ENCODE data around the gene LRRFIP1. TPM values are rescaled to one million over a fixed set of nuclear protein-coding genes. Genes with fewer than 3 reads are reported as not detected.

LRRFIP1 gene
- total RNA-seq, 1 donor from 2014 or later, result 133 TPM

DNA sequence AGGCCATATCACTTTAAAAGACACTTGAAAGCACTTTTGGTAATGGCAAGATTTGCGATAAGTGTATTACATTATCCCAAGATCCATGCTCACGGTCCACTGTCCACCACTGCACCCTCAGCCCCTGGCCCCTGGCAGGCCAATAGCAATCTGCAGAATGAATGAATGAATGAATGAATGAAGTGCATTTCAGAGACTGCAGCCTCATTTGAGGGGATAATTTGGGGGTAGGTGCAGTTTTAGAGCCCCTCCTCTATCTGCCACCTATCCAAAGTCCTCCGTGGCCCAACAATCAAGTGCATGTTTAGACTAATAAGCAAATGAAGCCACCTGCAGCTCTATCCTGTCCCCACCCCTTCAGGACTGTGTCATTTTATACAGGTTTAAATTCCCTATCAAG is 169.9 kb downstream of the LRRFIP1 start:
- no peak for DNase-seq (ENCODE audit: low spot score in 2 of 2)
- intact Hi-C loops (cut with DNase I), result no loop called here
- no peak overlapping the region for H3K4me3 ChIP-seq
- TF ChIP-seq, protein P1, sequence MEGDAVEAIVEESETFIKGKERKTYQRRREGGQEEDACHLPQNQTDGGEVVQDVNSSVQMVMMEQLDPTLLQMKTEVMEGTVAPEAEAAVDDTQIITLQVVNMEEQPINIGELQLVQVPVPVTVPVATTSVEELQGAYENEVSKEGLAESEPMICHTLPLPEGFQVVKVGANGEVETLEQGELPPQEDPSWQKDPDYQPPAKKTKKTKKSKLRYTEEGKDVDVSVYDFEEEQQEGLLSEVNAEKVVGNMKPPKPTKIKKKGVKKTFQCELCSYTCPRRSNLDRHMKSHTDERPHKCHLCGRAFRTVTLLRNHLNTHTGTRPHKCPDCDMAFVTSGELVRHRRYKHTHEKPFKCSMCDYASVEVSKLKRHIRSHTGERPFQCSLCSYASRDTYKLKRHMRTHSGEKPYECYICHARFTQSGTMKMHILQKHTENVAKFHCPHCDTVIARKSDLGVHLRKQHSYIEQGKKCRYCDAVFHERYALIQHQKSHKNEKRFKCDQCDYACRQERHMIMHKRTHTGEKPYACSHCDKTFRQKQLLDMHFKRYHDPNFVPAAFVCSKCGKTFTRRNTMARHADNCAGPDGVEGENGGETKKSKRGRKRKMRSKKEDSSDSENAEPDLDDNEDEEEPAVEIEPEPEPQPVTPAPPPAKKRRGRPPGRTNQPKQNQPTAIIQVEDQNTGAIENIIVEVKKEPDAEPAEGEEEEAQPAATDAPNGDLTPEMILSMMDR (IDR thresholded peaks at IDR 0.05), result no peak
- no peak overlapping the region for H3K27ac ChIP-seq
- H3K4me1 ChIP-seq, result no peaks in the 10 kb centered on the region
- H3K9me3 ChIP-seq, result no peaks in the 10 kb centered on the region
- H3K27me3 ChIP-seq, result no peaks in the 10 kb centered on the region
- no peaks in the 10 kb centered on the region for H3K36me3 ChIP-seq

DNA sequence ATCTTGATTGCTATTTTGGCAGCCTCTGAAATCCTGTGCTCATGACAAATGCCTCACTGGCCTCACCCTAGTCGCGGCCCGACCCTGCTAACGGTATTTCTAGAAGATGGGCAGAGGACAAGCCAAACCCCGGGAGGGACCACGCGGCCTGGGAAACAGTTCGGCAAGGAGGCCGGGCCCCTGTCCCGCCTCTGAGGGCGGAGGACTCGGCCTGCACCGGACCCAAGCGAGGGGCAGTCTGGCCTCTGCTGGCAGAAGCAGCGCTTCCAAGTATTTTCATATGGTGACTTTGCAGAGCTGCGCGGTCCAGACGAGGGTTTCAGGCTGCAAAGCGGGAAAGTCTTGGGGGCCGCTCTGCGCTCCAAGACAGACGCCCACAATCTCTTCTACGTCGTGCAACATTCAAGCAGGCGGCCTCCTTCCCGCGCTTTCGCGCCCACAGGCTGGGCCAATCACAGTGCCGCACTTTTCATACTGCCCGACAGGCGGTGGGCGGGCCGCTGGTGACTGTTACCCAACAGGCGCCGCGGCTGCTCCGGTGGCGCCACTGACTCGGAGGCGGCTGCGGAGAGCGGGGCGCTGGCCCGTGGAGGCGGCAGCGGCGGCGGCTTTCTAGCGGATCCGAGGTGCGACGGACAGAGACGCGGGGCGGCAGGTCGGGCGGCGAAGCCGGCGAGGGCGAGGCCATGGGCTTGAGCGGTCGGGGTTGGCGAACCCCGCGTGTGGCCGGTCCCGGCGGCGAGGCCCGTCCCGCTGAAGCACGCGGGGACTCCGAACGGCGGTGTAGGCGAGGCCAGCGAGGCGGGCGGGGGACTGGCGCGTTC is 171.1 kb downstream of the LRRFIP1 start, which contains the start of gene RBM44:
Gene RBM44 (plus strand): TSS at position 544 of the 824 bp plus-strand sequence. CDS start 14,831 bp downstream, outside the sequence.
- H3K4me3 ChIP-seq, result no peak within 1 kb of the TSS
- no peaks in the 10 kb centered on the region for H3K36me3 ChIP-seq
- no peak for DNase-seq (ENCODE audit: low spot score in 2 of 2)

DNA sequence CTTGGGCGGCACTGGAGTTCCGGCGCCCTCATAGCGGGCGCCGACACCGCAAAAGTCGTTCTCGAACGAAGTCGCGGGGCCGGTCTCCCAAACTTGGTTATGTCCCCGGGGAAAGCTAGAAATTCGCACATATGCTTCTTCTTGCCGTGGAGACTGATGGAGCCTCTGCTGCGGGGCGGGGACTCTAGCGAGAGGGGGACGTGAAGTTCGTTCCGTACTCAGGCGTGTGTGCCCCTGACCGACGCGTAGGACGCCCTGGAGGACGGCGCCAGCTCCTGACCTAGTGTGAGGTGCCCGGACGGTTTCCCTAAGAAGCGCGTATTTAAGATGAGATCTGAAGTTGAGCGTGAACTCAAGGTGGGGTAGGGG is 171.7 kb downstream of the LRRFIP1 start:
- TF ChIP-seq, protein P1 (IDR thresholded peaks at IDR 0.05), result no peak
- no peaks in the 10 kb centered on the region for H3K9me3 ChIP-seq
- DNase-seq (ENCODE audit: low spot score in 2 of 2), result no peak
- no peaks in the 10 kb centered on the region for H3K4me1 ChIP-seq
- H3K36me3 ChIP-seq, result no peaks in the 10 kb centered on the region
- H3K27me3 ChIP-seq, result no peaks in the 10 kb centered on the region
- intact Hi-C loops (cut with DNase I), result no loop called here
- no peak overlapping the region for H3K4me3 ChIP-seq
- no peak overlapping the region for H3K27ac ChIP-seq

More for the DNA sequence above, 171.1 kb downstream of the LRRFIP1 start, which contains the start of gene RBM44:
- TF ChIP-seq, protein P1 (IDR thresholded peaks at IDR 0.05), result no peak
- intact Hi-C loops (cut with DNase I), result no loop called here
- H3K9me3 ChIP-seq, result no peaks in the 10 kb centered on the region
- no peaks in the 10 kb centered on the region for H3K4me1 ChIP-seq
- H3K27me3 ChIP-seq, result no peaks in the 10 kb centered on the region
- H3K27ac ChIP-seq, result no peak within 1 kb of the TSS

DNA sequence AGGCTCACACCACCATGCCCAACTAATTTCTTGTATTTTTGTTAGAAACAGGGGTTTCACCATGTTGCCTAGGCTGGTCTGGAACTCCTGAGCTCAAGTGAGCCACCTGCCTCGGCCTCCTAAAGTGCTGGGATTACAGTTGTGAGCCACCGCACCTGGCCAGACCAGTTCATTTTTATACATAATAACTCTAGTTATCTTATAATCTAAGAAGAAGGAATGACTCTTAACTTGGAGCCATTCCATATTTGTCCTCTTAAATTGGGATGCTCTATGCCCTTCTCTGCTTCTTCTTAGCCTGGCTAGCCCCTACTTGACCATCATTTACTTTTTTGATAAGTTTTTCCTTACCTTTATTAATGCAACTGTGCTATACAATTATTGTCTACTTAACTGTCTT is 174.1 kb downstream of the LRRFIP1 start:
- no peak overlapping the region for H3K4me3 ChIP-seq
- H3K36me3 ChIP-seq, result no peaks in the 10 kb centered on the region
- H3K27ac ChIP-seq, result no peak overlapping the region
- TF ChIP-seq, protein P1 (IDR thresholded peaks at IDR 0.05), result no peak
- H3K9me3 ChIP-seq, result no peaks in the 10 kb centered on the region
- H3K4me1 ChIP-seq, result no peaks in the 10 kb centered on the region
- intact Hi-C loops (cut with DNase I), result no loop called here
- no peaks in the 10 kb centered on the region for H3K27me3 ChIP-seq
- no peak for DNase-seq (ENCODE audit: low spot score in 2 of 2)

DNA sequence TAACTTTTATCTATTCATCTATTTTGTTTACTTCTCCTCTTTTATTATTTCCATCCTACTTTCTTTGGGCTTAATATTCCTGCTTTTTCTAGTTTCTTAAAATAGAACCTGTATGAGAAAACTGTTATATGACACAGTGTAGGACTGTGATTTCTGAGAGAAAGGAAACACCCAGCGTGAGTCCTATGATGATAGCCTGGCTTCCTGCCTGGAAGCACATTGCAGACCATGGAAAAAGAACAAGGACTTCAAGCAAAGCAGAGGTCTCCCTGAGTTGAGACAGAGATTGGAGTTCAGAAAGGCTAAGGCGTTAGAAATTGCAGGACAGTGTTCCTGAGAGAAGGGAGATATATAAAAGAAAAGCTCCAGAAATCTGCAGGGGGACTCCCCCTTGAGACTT is 178.9 kb downstream of the LRRFIP1 start:
- TF ChIP-seq, protein P1 (IDR thresholded peaks at IDR 0.05), result no peak
- no peaks in the 10 kb centered on the region for H3K36me3 ChIP-seq
- H3K4me3 ChIP-seq, result no peak overlapping the region
- H3K4me1 ChIP-seq, result no peaks in the 10 kb centered on the region
- no peaks in the 10 kb centered on the region for H3K27me3 ChIP-seq
- no peak overlapping the region for H3K27ac ChIP-seq
- intact Hi-C loops (cut with DNase I), result no loop called here
- H3K9me3 ChIP-seq, result no peaks in the 10 kb centered on the region
- DNase-seq (ENCODE audit: low spot score in 2 of 2), result no peak

Data from ascending aorta (tissue), 2 donors.